ENCODE results near the gene FKBP3.
A peak's percentile ranks its signal among the peaks of the same experiment; 100 is the strongest.

Gene FKBP3

DNA sequence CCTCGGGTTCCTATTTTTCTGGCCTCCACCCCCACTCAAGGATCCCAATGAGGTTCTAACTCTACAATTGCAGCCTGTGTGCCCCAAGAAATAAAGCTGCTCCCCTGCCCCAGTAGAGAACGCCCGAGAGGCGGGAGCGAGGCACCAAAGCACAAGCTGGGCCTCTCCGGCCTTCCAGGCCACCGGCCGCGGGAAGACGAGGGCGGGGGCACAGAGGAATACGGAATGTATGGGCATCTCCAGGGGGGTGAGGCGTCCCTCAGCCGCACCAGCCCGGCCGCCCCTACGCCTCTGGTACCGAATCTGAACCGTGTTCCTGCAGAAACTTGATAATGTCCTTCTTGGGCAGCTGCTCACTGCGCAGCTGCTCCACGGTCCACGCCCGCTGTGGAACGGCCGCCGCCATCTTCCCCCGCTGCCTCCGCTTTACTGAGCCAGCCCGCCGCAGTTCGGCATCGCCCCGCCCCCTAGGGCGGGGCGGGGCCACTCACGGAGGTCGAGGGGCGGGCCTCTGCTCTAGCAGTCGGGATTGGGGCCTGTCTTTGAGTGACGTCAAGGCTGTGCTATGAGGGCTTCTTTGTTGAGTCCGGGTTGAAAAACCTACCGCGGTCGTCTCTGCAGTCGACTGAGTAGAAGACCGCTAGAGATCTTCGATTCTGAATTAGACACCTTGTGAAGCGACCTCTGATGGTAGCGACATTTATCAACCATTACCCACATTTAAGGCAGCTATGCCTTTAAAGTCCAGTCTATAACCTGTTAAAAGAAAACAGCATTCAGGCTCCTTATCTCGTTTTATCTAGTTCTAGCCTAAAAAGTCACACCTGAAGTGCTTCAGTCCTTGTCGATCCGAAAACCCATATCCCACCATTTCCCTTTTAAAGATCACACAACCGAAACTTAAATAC is at the start of gene FKBP3:
Gene FKBP3 (minus strand): TSS at position 431 of the 908 bp plus-strand sequence. CDS start 25 bp downstream, at position 406.
- peak; percentile 98 for DNase-seq

DNA sequence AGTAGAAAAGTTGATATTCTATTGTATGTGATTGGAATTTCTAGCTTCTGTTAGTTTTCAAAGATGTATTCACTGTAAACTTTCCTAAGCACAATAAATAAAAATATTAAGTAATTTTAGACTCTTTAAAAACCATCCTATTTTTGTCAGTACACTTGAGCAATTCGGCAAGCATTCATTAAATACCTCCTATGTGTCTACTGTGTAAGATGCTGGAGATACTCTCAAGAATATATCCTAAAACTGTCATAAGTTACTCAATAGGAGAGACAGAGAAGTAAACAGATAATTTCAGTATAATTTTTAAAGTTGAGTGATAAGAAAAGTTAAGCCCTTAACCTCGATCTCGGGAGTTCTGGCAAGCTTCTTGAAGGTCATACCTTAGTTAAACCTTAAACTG is 47.5 kb upstream of the FKBP3 start:
- DNase-seq, result no peak

DNA sequence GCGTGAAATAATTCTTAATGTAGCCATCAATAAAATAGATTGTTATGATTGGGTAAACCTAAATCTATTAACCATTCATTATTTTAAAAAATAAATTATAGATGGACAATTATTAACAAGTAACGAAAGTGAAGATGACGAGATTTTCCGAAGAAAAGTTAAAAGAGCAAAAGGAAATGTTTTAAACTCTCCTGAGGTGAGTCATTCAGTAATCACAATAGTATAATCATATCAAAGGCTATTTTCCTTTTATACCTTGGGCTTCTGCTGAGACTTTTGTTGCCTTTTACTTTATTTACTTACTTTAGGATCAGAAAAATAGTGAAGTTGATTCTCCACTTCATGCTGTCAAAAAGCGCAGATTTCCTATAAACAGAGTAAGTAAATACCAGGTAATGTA is 47.0 kb upstream of the FKBP3 start:
- no peak for DNase-seq

DNA sequence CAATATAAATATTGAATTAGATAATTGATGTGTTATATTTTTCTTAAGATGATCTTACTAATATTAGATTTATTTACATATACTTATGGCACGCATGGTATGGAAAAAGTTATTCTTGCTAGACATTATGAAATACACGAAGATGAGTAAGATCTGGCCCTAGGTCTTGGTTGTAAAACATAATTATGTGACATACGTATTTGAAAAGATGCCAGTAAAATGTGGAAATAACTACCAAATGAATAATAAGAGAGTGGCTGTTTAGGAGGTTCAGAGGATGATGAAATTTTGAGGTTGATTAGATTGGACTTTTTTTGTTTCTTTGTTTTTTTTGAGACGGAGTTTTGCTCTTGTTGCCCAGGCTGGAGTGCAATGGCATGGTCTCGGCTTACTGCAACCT is 42.8 kb upstream of the FKBP3 start:
- DNase-seq, result peak; percentile 52 to 61

DNA sequence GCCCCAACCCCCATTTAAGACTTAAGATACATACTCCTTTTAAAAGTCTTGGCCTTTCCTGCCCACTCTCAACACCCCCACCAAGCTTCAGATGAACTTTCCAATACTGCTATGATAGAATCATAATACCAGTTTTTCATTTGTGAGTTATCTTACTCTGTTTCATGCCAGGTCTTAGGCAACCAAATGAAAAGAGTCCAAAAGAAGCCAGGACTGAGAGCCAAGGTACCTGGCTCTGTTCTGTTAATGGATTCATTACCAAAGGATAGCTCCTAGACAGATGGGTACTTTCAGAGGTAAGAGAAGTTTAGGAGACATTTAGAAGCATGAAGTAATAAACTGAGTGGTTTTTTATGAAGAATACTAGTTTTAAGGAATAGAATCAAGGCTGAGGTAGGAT is 35.6 kb upstream of the FKBP3 start:
- no peak for DNase-seq

DNA sequence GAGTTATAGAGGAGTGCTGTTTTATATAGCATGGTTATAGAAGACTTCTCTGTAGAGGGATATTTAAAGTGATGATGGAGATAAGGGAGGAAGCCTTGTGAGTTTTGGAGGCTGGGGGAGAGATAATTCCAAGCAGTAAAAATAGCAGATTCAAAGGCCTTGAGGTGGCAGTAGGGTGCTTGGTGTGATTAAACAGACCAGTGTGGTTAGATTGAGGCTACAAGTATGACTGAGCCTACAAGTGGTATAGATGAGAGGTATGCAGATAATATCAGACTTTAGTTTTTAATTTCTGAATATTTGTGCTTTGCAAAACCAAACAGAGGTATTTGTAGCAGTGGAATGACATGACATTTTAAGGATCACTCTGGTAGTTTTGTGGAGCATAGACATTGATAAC is 21.8 kb upstream of the FKBP3 start:
- DNase-seq, result no peak

DNA sequence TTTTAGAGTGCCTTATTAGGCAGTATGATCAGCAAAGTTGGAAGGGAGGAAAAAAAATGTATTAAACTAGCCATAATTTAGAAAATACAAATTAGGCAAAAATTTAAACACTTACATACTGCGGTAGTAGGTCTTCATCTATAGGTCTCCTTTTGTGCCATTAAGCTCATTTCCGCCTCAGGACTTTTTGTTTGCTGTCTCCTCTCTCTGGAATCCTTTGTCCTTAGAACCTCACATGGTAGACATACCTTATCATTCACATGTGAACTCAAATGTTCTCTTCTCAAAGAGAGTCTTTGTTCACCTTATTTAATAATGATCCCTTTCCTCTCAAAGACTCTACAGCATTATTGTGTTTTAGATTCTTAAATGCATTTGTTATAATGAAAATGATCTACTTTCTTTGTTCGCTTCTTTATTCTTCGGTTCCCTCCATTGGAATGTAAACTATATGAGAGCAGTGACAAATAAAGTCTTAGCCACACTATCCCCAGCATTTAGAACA is 16.2 kb upstream of the FKBP3 start:
- DNase-seq, result no peak

DNA sequence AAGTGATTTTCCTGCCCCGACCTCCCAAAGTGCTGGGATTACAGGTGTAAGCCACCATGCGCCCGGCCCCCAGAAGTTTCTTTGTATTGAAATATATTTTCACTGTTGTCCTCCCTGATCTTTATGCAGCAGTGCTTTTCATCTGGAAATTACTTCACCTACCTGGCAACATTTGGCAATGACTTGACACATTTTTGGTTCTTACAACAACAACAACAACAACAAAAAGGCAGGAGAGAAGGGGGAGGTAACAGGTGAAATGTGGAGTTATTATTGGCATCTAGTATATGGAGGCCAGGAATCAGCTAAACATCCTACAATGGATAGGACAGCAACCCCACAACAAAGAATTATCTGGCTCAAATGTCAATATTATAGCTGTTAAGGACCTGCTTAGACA is 15.3 kb upstream of the FKBP3 start:
- no peak for DNase-seq

DNA sequence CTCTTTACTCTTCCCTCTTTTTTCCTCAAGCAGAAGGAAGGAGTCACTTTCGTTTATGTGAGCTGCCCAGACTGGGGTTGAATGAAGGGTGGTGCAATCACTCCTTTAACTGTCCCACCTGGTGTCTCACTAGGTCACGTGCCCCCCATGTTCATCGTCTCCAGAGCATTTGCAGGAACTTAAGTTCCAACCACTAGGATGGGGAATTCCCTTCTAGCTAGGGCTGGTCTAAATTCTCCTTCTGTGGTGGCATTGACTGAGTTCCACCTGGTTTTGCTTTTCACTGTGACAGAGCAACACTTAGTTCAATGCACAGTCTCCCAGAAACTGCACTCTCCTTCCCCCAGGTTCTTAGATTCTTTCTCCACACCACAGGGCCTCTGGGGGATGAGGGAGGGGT is 10.9 kb upstream of the FKBP3 start:
- no peak for DNase-seq

DNA sequence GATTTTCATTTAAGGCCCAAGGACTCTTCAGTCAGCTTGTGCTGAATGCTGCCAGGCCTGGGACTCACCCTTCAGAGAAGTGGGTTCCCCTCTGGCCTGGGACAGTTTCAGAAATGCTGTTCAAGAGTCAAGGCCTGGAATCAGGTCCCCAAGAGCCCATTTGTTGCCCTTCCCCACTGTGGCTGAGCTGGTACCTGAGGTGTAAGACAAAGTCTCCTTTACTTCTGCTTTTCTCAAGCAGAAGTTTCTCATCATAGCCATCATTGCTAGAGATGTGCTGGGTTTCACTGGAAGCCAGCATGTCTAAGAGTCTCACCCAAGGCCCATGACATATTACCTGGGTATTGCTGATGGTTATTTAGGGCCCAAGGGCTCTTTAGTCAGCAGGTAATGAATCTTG is 10.4 kb upstream of the FKBP3 start:
- DNase-seq, result no peak

DNA sequence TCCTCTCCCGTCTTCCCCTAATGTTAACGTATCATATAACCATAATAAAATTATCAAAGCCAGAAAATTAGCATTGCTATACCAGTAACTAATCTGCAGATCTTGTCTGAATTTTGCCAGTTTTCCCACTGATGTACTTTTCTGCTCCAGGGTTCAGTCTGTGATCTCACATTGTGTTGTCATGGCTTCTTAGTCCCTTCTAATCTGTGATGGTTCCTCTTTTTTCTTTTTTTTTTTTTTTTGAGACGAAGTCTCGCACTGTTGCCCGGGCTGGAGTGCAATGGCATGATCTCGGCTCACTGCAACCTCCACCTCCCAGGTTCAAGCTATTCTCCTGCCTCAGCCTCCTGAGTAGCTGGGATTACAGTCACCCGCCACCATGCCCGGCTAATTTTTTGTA is 7.8 kb upstream of the FKBP3 start:
- DNase-seq, result peak; percentile 16

DNA sequence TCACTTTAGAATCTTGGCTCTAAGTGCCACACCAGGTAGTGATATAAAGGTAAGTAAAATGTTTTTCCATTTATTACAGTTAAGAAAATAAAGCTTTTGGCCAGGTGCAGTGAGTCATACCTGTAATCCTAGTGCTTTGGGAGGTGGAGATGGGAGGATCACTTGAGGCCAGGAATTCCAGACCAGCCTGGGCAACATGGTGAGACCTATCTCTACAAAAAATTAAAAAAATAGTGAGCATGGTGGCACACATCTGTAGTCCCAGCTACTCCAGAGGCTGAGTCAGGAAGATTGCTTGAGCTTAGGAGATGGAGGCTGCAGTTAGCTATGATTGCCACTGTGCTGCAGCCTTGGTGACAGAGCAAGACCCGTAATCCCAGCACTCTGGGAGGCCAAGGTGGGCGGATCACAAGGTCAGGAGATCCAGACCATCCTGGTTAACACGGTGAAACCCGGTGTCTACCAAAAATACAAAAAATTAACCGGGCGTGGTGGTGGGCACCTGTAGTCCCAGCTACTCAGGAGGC is 6.4 kb upstream of the FKBP3 start:
- no peak for DNase-seq

DNA sequence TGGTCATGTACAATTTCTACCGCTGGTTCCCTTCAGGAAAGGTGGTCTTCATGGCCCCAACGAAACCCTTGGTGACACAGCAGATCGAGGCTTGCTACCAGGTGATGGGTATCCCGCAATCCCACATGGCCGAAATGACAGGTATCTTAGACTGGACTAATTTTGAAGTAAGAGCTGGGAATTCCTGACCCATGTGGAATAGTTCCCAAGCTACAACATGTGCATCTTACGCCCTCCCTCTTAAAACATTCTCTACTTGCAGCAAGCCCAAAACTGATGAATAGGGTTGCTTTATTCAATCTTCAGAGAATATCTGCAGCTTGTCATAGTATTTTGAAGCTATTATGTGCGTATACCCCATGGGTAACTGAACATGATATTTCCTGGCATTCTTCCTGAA is 2.1 kb upstream of the FKBP3 start:
- no peak for DNase-seq

DNA sequence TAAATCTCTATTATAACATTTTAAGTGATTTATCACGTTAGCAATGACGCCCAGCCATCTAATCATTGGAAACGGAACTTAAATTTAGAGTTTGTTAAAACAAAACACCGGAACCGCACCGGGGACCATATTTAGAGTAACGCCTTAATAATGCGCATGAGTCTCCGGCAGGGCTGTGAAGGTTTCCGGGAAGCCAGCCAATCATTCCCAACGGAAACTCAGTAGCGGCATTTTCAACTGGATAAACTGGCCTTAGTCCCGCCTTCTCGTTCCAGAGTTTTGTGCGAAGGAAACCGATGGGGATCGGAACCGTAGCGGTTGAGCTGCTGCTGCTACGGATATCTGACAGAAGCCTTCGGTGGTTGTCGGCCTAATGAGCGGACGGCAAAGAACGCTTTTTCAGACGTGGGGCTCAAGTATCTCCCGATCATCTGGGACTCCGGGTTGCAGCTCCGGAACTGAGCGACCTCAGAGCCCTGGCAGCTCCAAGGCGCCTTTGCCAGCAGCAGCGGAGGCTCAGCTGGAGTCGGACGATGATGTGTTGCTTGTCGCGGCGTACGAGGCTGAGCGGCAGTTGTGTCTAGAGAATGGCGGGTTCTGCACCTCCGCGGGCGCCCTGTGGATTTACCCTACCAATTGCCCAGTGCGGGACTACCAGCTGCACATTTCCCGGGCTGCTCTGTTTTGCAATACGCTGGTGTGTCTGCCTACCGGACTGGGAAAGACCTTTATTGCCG is 1.5 kb upstream of the FKBP3 start, which contains the start of gene FANCM:
Gene FANCM (plus strand): TSS at position 272 of the 737 bp plus-strand sequence. CDS start 102 bp downstream, at position 374.
- DNase-seq, result peak; percentile 94 to 98

DNA sequence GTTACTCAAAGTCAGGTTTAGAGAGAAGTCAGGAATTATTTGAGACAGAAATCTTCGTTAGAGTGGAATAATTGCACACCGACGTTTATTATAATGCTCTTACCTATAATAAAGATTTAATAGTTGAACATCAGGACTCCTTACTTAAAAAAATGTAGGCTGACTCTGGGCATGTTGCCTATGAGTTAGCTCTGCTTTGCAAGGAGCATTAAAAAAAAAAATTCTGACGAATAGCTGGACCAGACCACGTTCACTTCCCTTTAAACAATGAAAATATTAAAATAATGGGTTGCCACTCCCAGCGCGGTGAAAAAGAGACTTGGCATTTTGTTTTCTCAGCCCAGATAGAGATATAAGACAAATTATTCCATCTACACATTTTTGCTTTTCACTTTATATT is 875 bp upstream of the FKBP3 start:
- DNase-seq, result peak; percentile 15 to 28

DNA sequence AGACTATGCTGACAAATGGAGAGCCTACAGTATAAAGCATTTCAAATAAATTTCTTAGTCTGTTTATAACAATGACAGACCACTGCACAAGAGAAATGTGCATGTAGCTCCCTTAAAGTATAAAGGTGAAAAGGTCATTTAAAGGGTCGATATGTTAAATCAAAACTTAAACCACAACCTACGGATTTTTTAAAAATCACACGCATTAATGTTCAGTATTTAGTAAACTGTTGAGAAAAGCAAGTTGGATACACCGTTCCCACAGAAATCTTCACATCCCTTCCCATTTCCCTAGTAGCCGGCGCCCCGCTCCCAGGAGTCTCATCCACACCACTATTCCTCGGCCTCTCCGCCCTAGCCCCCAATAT is 614 bp downstream of the FKBP3 start:
- no peak for DNase-seq

DNA sequence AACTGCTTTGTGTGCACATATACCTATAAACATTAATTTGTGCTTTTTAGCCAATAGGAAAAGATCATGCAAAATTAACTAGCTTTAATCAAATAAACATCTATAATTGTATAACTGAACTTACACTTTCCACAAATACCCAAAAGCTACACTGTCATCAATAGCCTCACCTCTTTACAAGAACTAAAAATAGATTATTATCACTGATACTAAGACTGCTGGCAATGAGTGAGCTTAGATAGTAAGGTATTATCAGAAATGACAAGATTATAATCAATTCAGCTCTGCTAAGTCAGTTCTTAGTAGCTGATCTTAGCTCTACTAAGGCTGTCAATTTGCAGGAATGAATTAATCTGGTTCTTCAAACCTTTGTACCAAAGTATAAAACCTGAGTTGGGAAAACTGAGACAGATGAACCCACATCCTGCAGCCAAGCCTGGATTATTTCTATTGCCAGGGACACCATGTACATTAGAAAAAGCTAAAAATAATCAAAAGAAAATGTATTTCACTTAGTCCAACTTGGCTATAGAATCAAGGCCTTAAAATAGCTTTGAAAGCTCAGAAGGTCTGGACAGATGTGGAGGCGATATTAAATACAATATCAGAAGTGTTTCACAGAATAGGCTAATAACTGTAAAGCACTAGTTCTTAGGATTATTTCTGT is 5.2 kb downstream of the FKBP3 start:
- no peak for DNase-seq

DNA sequence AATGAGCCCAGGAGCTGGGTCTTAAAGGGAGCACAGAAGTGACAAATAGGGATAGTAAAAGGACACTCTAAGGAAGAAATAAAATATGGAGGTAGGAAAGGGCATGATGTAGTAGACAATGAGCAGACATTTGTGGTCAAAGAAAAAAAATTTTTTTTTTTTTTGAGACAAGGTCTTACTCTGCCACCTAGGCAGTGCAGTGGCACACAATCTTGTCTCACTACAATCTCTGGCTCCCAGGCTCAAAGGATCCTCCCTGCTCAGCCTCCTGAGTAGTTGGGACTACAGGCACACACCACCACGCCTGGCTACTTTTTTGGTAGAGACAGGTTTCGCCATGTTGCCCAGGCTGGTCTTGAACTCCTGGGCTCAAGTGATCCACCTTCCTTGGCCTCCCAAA is 8.5 kb downstream of the FKBP3 start:
- no peak for DNase-seq

DNA sequence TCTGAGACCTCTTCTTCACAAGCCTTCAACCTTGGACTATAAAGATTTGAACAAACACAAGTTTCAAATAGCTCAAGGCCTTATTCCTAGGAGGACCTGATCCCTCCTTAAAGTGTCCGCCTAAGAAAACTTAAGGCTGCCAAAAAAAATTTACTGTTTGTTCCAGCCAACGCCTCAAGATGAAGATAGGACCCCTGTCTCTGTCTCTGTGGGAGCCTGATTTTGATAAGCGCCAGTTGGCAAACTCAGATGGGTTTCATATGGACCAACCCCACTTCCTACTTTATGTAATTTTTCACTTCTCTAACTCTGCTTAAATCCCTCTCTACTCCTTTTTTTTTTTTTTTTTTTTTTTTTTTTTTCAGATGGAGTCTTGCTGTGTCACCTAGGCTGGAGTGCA is 11.0 kb downstream of the FKBP3 start:
- DNase-seq, result no peak

DNA sequence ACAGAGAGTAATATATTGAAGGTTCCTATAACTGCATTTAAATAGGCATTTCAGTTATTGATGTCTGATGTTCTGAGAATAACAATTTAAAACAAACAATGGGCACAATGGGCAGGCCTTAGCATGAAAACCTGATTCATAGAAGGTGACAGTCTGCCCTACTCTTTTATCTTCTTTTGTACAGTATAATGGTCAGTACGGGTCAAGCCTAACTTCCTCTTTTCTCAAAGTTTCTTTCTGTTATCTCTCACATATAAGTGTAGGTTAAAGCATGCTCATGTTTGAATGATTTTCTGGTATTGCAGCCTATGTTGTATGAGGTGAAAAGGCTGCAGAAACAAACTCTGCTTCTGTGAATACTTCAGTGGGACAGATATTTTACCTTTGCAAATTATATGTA is 14.2 kb downstream of the FKBP3 start:
- no peak for DNase-seq

DNA sequence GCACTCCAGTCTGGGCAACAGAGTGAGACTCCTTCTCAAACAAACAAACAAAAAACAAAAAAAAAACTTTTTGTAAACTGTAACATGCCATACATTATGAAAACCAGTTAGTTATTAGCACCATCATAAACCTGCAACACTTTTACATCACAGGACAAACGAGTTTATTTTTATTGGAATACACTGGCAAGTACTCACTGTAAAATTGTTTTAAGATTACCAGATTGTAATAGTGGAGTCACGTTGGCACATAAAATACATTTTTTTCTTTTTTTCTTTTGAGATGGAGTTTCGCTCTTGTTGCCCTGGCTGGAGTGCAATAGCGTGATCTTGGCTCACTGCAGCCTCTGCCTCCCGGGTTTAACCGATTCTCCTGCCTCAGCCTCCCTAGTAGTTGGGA is 15.7 kb downstream of the FKBP3 start:
- DNase-seq, result no peak

DNA sequence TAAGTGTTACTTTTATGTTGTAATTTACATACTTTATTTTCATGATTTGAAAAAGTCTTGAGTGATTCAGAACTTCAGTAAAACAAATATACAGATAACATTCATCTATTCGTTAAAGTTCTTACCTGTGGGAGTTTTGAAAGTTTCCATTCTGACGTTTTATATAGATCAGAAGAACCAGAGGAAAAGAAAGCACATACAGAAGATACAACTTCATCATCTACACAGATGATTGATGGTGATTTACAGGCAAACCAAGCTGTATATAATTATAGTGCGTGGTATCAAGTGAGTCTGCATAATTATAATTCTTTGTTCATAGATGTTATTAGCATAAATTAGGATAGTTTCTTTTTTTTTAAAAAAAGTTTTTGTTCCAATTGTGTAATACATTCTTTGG is 20.0 kb downstream of the FKBP3 start:
- DNase-seq, result no peak
